GM19395 (cell line): ENCODE results near the gene SIX2.
"Not testable (repeated sequence)": the region's sequence is repeated elsewhere in the genome, so short reads cannot be mapped to it uniquely, and the experiment has no call there.

Source experiments
- ATAC-seq: cut with Tn5 transposase; IDR thresholded peaks from one replicate; pipeline ENCODE4 v1.9.1; 2021; ENCODE audit warnings: mild to moderate bottlenecking, moderate library complexity; ENCODE audit not compliant: unreplicated experiment

The SIX2 gene

GRCh38 chr2:45009303-45009927 lies at the start of gene SIX2:
SIX2 (minus strand) TSS chr2:45009452; CDS start chr2:45009110, 342 bp downstream.
- no peak for ATAC-seq

DNA sequence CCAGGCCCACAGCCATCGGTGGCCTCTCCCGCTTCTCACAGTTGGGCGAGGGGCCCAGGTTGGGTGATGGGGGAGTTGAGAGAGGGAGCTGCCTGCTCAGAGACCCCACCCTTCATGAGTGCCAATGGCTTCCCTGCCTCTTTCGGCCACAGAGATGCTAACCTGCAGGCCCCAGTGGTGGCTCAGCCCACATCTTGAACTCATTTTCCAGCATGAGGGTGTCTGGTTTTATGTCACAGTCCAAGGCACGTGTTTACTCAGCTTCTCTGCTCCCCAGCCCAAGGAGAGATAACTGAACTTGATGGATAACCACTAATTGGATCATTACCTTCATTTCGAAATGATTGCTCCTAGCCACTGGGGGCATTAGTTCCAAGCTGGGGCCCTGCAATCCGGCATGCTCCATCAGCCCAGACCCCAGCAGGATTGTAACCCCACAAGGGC lies 45.9 kb upstream of the SIX2 start:
- ATAC-seq: no peak

- no peak for ATAC-seq
These were observed 44.7 kb upstream of the SIX2 start for GRCh38 chr2:45053966-45054365.

DNA sequence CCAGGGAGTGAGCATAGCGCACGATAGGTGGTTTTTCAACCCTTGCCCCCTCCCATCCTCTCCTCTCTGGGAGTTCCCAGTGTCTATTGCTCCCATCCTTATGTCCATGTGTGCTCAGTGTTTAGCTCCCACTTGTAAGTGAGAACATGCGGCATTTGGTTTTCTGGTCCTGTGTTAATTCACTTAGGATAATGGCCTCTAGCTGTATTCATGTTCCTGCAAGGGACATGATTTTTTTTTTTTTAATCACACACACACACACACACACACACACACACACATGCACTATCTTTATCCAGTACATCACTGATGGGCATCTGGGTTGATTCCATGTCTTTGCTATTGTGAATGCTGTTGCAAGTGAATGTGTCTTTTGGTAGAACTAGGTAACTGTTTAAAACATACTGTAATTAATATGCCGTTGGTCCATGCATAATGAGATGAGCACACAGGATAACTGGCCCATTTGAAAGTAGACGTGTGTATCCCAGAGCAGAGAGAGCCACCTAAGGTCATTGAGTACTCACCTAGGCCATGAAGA lies 43.2 kb upstream of the SIX2 start:
- ATAC-seq: no peak

- no peak for ATAC-seq
These were observed 40.5 kb upstream of the SIX2 start for GRCh38 chr2:45049569-45050336.

DNA sequence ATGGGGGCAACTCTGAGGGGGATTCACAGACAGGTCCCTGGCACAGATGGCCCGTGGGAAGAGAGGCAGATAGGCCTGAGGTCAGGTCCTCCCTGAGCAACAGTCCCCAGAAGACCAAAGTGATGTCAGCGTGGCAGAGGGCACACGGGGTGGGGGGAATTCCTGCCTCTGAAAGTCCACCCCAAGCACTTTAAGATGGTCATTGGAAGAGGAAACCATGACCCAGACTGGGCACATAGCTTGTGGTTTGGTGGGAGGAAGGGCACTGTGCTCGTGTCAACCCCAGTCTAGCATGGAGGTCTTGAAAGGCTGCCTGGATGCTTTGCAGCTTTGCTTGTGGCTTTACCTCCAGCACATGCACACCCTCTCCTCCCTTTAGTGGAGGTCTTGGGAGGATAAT lies 38.0 kb upstream of the SIX2 start:
- ATAC-seq: no peak

DNA sequence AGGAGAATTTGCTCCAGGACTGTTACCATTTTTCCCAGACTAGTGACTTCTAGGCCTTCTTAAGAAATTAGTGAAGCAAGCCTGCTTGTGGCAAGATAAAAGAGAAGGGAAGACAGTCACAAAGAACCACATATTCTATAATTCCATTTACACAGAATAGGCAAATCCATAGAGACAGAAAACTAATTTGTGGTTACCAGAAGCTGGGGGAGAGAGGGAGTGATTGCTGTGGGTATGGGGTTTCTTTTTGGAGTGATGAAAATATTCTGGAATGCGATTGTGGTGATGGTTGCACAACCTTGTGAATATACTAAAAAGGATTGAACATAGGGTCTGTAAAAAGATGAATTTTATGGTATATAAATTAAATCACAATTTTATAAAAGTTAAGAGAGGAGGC lies 37.5 kb upstream of the SIX2 start:
- no peak for ATAC-seq

DNA sequence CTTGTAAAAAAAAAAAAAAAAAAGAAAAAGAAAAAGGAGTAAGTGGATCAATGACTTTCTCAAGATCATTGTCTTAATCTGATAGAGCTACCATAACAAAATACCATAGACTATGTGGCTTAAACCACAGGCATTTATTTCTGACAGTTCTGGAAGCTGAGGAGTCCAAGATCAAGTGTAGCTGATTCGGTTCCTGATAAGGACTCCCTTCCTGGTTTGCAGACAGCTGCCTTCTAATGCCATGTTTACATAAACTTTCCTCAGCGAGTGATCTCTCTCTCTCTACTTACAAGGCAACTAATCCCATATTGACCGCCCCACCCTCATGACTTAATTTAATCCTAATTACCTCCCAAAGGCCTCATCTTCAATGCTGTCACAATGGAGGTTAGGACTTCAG lies 36.5 kb upstream of the SIX2 start:
- no peak for ATAC-seq

GRCh38 chr2:45044916-45045315 lies 35.7 kb upstream of the SIX2 start:
- ATAC-seq: no peak

- no peak for ATAC-seq
These were observed 33.9 kb upstream of the SIX2 start for GRCh38 chr2:45043174-45043573.

GRCh38 chr2:45042401-45042800 lies 33.1 kb upstream of the SIX2 start:
- ATAC-seq: no peak

DNA sequence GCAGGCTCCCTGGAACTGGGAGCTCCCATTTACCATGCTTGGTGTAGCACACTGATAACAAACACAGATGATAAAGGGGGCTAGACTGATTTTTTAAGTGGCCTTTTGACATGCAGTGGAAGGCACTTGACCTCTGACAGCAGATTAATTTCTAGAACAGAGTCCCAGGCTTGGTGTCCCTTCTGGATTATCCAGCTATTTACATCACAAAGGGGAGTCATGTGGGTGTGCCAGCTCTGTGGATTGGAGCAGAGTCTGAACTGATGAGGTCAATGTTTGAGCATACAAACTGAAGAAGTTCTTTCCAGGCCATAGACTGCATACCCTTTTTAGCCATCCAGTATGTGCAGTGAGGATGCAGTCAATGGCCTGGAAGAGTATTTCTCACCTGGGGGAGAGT lies 31.5 kb upstream of the SIX2 start:
- ATAC-seq: no peak

GRCh38 chr2:45039804-45040203 lies 30.6 kb upstream of the SIX2 start:
- not testable (repeated sequence) for ATAC-seq

DNA sequence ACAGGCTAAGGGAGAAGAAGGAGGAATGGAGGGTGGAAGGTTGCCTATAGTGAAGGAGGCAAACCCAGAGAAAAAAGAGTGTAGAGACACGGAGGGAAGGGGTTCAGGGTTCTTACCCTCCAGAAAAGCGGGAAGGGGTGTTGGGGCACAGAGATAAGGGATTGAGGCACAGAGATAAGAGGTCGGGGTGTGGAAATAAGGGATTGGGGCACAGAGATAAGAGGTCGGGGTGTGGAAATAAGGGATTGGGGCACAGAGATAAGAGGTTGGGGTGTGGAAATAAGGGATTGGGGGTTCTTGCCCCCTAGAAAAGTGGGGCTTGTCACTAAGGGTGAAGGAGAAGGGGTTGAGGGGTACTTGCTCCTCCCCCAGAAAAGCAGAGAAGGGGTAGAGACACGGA lies 29.6 kb upstream of the SIX2 start:
- ATAC-seq: not testable (repeated sequence)

- ATAC-seq: no peak
These were observed 24.1 kb upstream of the SIX2 start for GRCh38 chr2:45033302-45033701.

- ATAC-seq: no peak
These were observed 21.8 kb upstream of the SIX2 start for GRCh38 chr2:45031028-45031427.

DNA sequence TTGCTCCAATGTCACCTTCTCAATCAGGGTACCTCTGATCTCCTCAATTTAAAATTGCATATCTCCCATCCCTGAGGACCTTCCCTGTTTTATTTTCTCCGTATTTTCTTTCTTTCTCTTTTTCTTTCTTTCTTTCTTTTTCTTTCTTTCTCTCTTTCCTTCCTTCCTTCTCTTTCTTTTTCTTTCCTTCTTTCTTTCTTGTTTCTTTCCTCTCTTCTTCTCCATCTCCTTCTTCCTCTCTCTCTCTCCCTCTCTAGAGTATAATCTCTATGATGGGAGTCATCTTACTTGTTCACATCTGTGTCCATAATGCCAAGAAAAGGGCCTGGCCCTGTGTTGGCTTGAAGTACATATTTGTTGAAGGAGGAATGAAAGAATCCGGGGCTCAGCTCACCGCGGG lies 21.3 kb upstream of the SIX2 start:
- no peak for ATAC-seq

DNA sequence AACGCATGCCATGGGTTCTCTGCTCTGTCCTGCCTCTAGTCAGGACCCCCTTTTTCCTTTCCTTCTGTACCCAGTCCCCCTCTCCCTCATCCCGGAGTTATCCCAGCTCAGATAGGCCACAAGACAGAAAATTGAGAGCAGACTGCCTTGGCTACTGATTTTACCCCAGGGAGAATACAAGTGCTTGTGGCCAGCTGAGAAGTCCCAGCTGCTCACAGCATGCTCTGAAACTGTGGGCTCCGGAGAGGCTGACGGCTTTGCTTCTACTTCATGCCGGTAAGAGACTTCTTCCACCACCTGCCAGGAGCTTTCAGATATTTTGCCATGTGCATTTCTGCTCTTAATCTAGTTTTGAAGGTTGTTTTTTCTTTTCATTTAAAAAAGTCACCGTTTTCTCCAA lies 20.0 kb upstream of the SIX2 start:
- no peak for ATAC-seq

GRCh38 chr2:45028276-45028675 lies 19.0 kb upstream of the SIX2 start:
- no peak for ATAC-seq

- no peak for ATAC-seq
These were observed 17.7 kb upstream of the SIX2 start for GRCh38 chr2:45026924-45027450.

DNA sequence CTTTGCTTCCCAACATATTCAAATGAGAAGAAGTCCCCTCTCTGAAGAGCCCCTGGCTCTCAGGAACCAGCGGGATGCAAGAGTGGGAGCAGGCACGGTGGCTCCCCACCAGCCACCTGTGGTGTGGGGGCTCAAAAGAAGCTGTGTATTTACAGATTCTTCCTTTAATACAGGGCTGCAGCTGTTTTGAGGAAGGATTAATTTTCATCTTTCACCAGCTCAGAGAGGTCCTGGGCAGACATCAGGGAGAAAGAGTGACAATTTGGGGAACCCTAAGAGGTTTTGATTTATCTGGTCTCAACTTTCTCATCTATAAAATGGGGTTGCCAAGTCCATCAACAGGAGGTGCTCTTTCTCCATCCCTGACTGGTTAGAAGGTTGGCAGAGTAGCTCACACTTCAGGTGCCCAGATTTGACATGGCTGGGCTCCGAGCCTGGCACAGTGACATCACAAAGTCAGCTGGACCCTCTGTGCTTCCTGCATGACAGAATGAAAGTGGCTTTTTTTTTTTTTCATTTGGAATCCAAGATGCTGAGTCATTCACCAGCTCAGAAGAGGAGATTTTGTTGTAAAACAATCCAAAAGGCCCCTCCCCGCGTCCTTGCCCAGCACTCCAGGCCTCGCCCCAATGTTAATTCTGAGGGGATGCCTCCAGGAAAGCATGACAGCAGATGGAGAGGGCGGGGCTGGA lies 15.5 kb upstream of the SIX2 start:
- no peak for ATAC-seq
